K562 (cell line): Measurements from ENCODE around the gene MAD2L1. TPM values are rescaled to one million over a fixed set of nuclear protein-coding genes. Genes with fewer than 3 reads are reported as not detected.

ENCODE experiments used
- ATF6 ChIP-seq: sonication (generic); formaldehyde crosslinking; IDR thresholded peaks from 2 replicates; pipeline ENCODE4 v1.4.0; 2020; ENCODE audit warnings: mild to moderate bottlenecking, missing genetic modification reagents
- E2F4 ChIP-seq: sonication (generic); formaldehyde crosslinking; IDR thresholded peaks from 2 replicates; pipeline ENCODE4 v1.8.0; 2022; ENCODE audit warnings: mild to moderate bottlenecking, low read depth, missing genetic modification reagents
- GTF3C2 ChIP-seq: IDR thresholded peaks from 3 replicates; pipeline ENCODE4 v1.6.1; 2011; ENCODE audit warnings: borderline replicate concordance, mild to moderate bottlenecking, moderate library complexity; ENCODE audit not compliant: insufficient read length; ENCODE audit errors: extremely low read depth
- HCFC1 ChIP-seq: IDR thresholded peaks from 2 replicates; pipeline ENCODE4 v1.6.1; 2012; ENCODE audit warnings: low read depth, low read length, improper control_type of control experiment
- HDAC1 ChIP-seq, 2 experiments: fragments of 450-650 bp; IDR thresholded peaks; 2 replicates each; pipeline ENCODE4 v1.6.1; 2016 to 2017; ENCODE audit warnings: inconsistent platforms in 1 of 2, mild to moderate bottlenecking in 1 of 2, moderate library complexity in 1 of 2
- HNRNPL ChIP-seq: fragments of 200-400 bp; formaldehyde crosslinking; IDR thresholded peaks from 2 replicates; pipeline ENCODE4 v1.6.1; 2017; ENCODE audit warnings: low read depth, mild to moderate bottlenecking, low read length
- NCOA6 ChIP-seq: fragments of 450-650 bp; IDR thresholded peaks from 2 replicates; pipeline ENCODE4 v1.6.1; 2017; ENCODE audit warnings: mild to moderate bottlenecking
- NFE2L1 ChIP-seq: fragments of 450-650 bp; IDR thresholded peaks from 2 replicates; pipeline ENCODE4 v1.6.1; 2016; ENCODE audit warnings: missing genetic modification characterization, low read depth, mild to moderate bottlenecking, missing compliant biosample characterization, moderate library complexity, borderline replicate concordance
- NFYB ChIP-seq: IDR thresholded peaks from 2 replicates; pipeline ENCODE4 v1.6.1; 2011; ENCODE audit warnings: mild to moderate bottlenecking, moderate library complexity; ENCODE audit not compliant: insufficient read length; ENCODE audit errors: extremely low read depth
- NR2C1 ChIP-seq, 2 experiments: fragments of 450-650 bp; IDR thresholded peaks; 2 replicates each; pipeline ENCODE4 v1.6.1; 2017; ENCODE audit warnings: mild to moderate bottlenecking in 2 of 2, antibody characterized with exemption in 1 of 2, inconsistent platforms in 1 of 2, missing compliant biosample characterization in 1 of 2, missing genetic modification characterization in 1 of 2
- POLR3A ChIP-seq: IDR thresholded peaks from 2 replicates; pipeline ENCODE4 v1.6.1; 2011; ENCODE audit warnings: borderline replicate concordance, mild to moderate bottlenecking, moderate library complexity; ENCODE audit not compliant: insufficient read length, insufficient read depth; ENCODE audit errors: extremely low read depth
- PTBP1 ChIP-seq: fragments of 200-400 bp; formaldehyde crosslinking; IDR thresholded peaks from 2 replicates; pipeline ENCODE4 v1.6.1; 2017; ENCODE audit warnings: low read depth, low read length
- RB1 ChIP-seq: fragments of 450-650 bp; IDR thresholded peaks from 2 replicates; pipeline ENCODE4 v1.6.1; 2017; ENCODE audit warnings: low read depth, mild to moderate bottlenecking
- SMAD4 ChIP-seq: fragments of 250-450 bp; sonication (Bioruptor Pico); conservative IDR thresholded peaks from 2 replicates; pipeline ENCODE4 v1.8.0; 2021; ENCODE audit warnings: inconsistent platforms, mild to moderate bottlenecking, moderate library complexity
- SMARCB1 ChIP-seq: IDR thresholded peaks from 2 replicates; pipeline ENCODE4 v1.6.1; 2011; ENCODE audit warnings: improper control_type of control experiment, low read depth; ENCODE audit not compliant: insufficient read length
- USF1 ChIP-seq: sonication (generic); formaldehyde crosslinking; IDR thresholded peaks from 2 replicates; pipeline ENCODE4 v1.9.0; 2022; ENCODE audit warnings: mild to moderate bottlenecking, missing genetic modification reagents
- ZC3H4 ChIP-seq: sonication (generic); formaldehyde crosslinking; IDR thresholded peaks from 2 replicates; pipeline ENCODE4 v1.9.0; 2021; ENCODE audit warnings: missing genetic modification reagents, borderline replicate concordance
- ZFP91 ChIP-seq: sonication (generic); formaldehyde crosslinking; IDR thresholded peaks from 2 replicates; pipeline ENCODE4 v1.8.0; 2022; ENCODE audit warnings: mild to moderate bottlenecking, missing genetic modification reagents
- ZNF224 ChIP-seq: sonication (generic); formaldehyde crosslinking; IDR thresholded peaks from 2 replicates; pipeline ENCODE4 v1.8.0; 2022; ENCODE audit warnings: mild to moderate bottlenecking, missing genetic modification reagents
- polyA plus RNA-seq, 8 experiments: library from polyadenylated mRNA; depleted of rRNA in 4 of 8; stranded (reverse) in 5 of 8; unstranded in 3 of 8; fragments of >200 nt; fragmentation: Nextera tagmentation in 2 of 8; fragmentation: Illumina TruSeq in 1 of 8; extraction: Ambion mirVana in 2 of 8; extraction: Trizol in 1 of 8; gene quantifications; 2 replicates each; pipeline versions ENCODE4 v1.2.1 to v1.2.3, GENCODE V29; 2011 to 2014; ENCODE audit warnings: inconsistent platforms in 1 of 8, missing spikeins in 1 of 8
- total RNA-seq, 7 experiments: library from RNA; depleted of rRNA in 6 of 7; stranded (reverse); fragments of >200 nt in 6 of 7; fragmentation: Illumina TruSeq in 2 of 7; extraction: Trizol in 2 of 7; gene quantifications; 2 replicates each; pipeline versions ENCODE4 v1.2.1 to v1.2.3, GENCODE V29; 2011 to 2021; ENCODE audit warnings: low replicate concordance in 1 of 7

MAD2L1 gene
- total and polyA plus RNA-seq, 9 of the 15 experiments (the other 6 are each of a cell fraction or from before 2014, with no cell fraction given): 75.0 to 494 (median 129) TPM

- TF ChIP-seq HNRNPL (no peak), NCOA6 (no peak), RB1 (no peak), HCFC1 (no peak), ZC3H4 (CRISPR knock-in tag) (0 out of 2 replicates have a peak, but pooled peaks have one; percentile 20), NFYB (no peak), PTBP1 (no peak), ATF6 (no peak), ZFP91 (CRISPR knock-in tag) (no peak), USF1 (CRISPR knock-in tag) (no peak), POLR3A (no peak), NFE2L1 (tag) (no peak), HDAC1 (IDR thresholded peaks at IDR 0.05) (no peak), SMAD4 (peak; percentile 47; the same call in 1 of the 2 replicates), ZNF224 (0 out of 2 replicates have a peak, but pooled peaks have one; percentile 77), SMARCB1 (no peak), GTF3C2 (no peak), NR2C1 (IDR thresholded peaks at IDR 0.05) (no peak), NR2C1 (tag; IDR thresholded peaks at IDR 0.05) (no peak), E2F4 (no peak)
Measured at GRCh38 chr4:120065974-120066516, 603 bp downstream of the MAD2L1 start (continued).
